AG20443 (cell line): ENCODE data around the gene UBQLN1.
"Not testable (repeated sequence)": the region's sequence is repeated elsewhere in the genome, so short reads cannot be mapped to it uniquely, and the experiment has no call there.

Experiments
- DNase-seq: peaks from one replicate; pipeline ENCODE4 v3.0.0; 2012; ENCODE audit warnings: low spot score, mixed read lengths

The UBQLN1 gene

GRCh38 chr9:83630938-83631457 lies 76.8 kb downstream of the UBQLN1 start:
- DNase-seq, result no peak

- DNase-seq, result no peak
These were observed 78.2 kb downstream of the UBQLN1 start for GRCh38 chr9:83629433-83630104.

GRCh38 chr9:83628540-83628939 lies 79.2 kb downstream of the UBQLN1 start:
- DNase-seq, result no peak

GRCh38 chr9:83625178-83625577 lies 82.6 kb downstream of the UBQLN1 start:
- DNase-seq, result no peak

GRCh38 chr9:83623679-83624076 lies 84.1 kb downstream of the UBQLN1 start:
- DNase-seq, result no peak

- peak; percentile 85 for DNase-seq
These were observed 84.6 kb downstream of the UBQLN1 start, which contains the start of gene IDNK for GRCh38 chr9:83622939-83623678. Gene IDNK (plus strand): TSS chr9:83623143. CDS start chr9:83623172, 29 bp downstream.

GRCh38 chr9:83622433-83622938 lies 85.3 kb downstream of the UBQLN1 start:
- DNase-seq, result no peak

- peak; percentile 73 for DNase-seq
These were observed 86.7 kb downstream of the UBQLN1 start for GRCh38 chr9:83620841-83621636.

- no peak for DNase-seq
These were observed 90.5 kb downstream of the UBQLN1 start for GRCh38 chr9:83617299-83617698.

GRCh38 chr9:83613298-83613697 lies 94.5 kb downstream of the UBQLN1 start:
- not testable (repeated sequence) for DNase-seq
